Activated CD4-positive, alpha-beta memory T cell treated with anti-CD3 and anti-CD28 coated beads for 36 hours (primary cell): ENCODE data around the gene PHEX. TPM values are rescaled to one million over a fixed set of nuclear protein-coding genes. Genes with fewer than 3 reads are reported as not detected.

Experiments
- CTCF ChIA-PET: fragments of 350-600 bp; sonication (Branson Sonifier 250); formaldehyde crosslinking; loops from one replicate; lab custom pipeline; 2021; ENCODE audit warnings: antibody characterized with exemption, inconsistent platforms; lab: Charles Lee
- POLR2A ChIA-PET: fragments of 350-600 bp; sonication (Branson Sonifier 250); formaldehyde crosslinking; loops from one replicate; lab custom pipeline; 2021; ENCODE audit warnings: antibody characterized with exemption; lab: Charles Lee
- DNase-seq: peaks from one replicate; pipeline ENCODE4 v3.0.0-alpha.2; 2020
- H3K27ac Mint-ChIP-seq: one replicate; pipeline ENCODE4 v1.8.0; 2021; ENCODE audit warnings: mixed read lengths
- H3K27me3 Mint-ChIP-seq: one replicate; pipeline ENCODE4 v1.8.0; 2021; ENCODE audit warnings: mixed read lengths
- H3K36me3 Mint-ChIP-seq: one replicate; pipeline ENCODE4 v1.8.0; 2021; ENCODE audit warnings: mixed read lengths
- H3K4me1 Mint-ChIP-seq: one replicate; pipeline ENCODE4 v1.8.0; 2021; ENCODE audit warnings: low read depth, mixed read lengths
- H3K4me3 Mint-ChIP-seq: one replicate; pipeline ENCODE4 v1.8.0; 2021; ENCODE audit warnings: mild to moderate bottlenecking, mixed read lengths
- H3K9me3 Mint-ChIP-seq: one replicate; pipeline ENCODE4 v1.8.0; 2021; ENCODE audit warnings: mixed read lengths
- intact Hi-C: fragments of 100-400 bp; cut with micrococcal nuclease; formaldehyde crosslinking; loops from one replicate; pipeline ENCODE4 v1.15.1; 2023
- total RNA-seq, 2 experiments: library from RNA; stranded (reverse); gene quantifications; one replicate each; pipeline ENCODE4 v1.2.3, GENCODE V29; 2021

The PHEX gene
- total RNA-seq, 2 experiments from 2014 or later: 2.1 to 3.2 TPM

DNA sequence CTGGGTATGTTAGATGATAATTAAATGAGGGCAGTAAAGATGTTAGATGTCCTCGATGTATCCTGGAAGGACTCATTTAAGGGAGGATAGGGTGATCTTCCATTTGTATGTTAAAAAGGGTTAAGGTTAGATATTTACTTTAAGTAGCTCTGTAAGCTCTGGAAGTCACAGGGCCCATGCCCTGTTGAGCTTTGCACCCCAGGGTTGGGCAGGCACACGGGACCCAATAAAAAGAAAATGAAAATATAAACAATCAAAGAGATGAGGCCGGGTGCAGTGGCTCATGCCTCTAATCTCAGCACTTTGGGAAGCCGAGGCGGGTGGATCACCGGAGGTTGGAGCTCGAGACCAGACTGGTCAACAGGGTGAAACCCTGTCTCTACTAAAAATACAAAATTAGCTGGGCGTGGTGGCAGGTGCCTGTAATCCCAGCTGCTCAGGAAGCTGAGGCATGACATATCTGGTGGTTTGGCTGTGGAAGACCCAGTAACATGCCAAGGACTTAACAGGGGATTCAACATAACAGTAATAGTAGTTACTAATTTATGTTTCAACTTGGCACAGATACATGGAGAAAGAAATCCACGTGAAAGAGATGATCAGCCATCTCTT is 16.9 kb upstream of the PHEX start:
- ChIA-PET CTCF (no interaction called here), POLR2A (no interaction called here)
- DNase-seq: no peak
- intact Hi-C loops: no loop called here
- Mint-ChIP-seq H3K4me1 (no peaks in the 10 kb centered on the region), H3K9me3 (no peaks in the 10 kb centered on the region), H3K27ac (no peak overlapping the region), H3K4me3 (no peak overlapping the region), H3K27me3 (no peaks in the 10 kb centered on the region), H3K36me3 (no peaks in the 10 kb centered on the region)

DNA sequence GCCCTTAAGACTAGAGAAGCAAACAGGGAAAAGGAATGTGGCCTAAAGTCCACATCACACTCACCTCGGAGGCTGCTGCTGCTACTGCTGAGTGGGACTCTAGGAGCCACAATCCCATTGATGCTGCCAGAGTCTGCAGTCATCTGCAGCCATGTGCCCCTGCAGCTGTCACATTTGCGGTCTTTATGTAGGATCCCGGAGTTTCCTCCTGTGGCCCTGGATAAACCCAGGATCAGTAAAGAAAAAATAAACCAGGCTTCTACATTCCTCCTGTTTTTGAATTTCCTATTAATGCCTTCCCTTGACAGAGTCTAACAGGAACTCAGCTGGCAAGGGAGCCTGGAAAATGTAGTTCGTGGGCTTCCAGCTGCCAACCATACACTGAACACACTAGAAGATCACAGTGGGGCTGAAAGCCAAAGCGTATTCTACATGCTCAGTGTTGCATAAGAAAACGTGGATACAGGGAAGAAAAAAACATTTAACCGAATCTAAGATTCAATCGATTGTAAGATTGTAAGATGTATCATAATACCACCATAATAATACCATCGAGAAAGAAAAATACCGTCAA is 10.3 kb upstream of the PHEX start:
- H3K4me3 Mint-ChIP-seq: no peak overlapping the region
- H3K27ac Mint-ChIP-seq: no peak overlapping the region
- CTCF ChIA-PET: interaction anchor here (0.7 kb wide), 1 partner anchor 291 kb away, joined by 3 read pairs; no protein-coding TSS in a partner anchor
- H3K9me3 Mint-ChIP-seq: no peaks in the 10 kb centered on the region
- POLR2A ChIA-PET: no interaction called here
- H3K36me3 Mint-ChIP-seq: no peaks in the 10 kb centered on the region
- H3K27me3 Mint-ChIP-seq: no peaks in the 10 kb centered on the region
- no peaks in the 10 kb centered on the region for H3K4me1 Mint-ChIP-seq
- no peak for DNase-seq
- intact Hi-C loops: no loop called here

DNA sequence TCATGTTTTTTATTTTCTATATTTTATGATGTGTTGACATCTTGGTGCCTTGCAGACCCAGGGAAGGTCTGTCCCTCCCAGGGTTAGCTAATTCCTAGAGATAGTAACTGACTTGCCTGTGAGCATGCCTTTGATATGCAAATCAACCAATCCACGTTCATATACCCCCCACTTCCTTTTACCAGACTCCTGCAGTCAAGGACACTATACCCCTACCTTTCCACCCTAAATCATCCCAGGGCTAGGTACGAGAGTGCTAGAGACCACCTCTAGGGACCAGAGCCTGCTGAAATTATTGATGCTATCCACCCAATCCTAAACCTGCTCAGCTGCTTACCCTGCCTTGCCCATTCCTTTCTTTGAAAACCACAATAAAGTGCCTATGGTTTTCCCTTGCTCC is 7.5 kb upstream of the PHEX start:
- CTCF ChIA-PET: no interaction called here

DNA sequence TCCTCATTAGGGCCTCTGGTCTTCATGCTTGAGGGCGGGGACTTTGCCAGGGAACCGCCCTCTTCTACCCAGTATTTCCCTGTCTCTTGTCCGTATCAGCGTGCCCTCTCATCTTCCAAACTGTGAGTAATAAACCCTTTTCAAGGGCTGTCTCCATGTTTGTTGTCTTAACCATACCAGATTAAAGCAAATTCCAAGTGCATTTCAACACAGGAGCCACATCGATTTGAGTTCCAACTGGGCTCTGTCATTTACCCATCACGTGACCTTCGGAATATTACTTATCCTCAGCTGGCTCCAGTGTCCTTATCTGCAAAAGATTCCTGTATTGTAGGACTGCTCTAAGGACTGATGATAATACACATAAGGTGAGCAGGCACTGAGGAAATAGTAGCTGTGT is 6.4 kb upstream of the PHEX start:
- Mint-ChIP-seq H3K4me1 (peaks cover 10% of the 10 kb centered on the region), H3K27ac (no peak overlapping the region), H3K36me3 (no peaks in the 10 kb centered on the region), H3K4me3 (no peak overlapping the region), H3K9me3 (peaks cover 2% of the 10 kb centered on the region), H3K27me3 (no peaks in the 10 kb centered on the region)
- ChIA-PET POLR2A (no interaction called here), CTCF (no interaction called here)
- intact Hi-C loops: loop anchor here (5.0 kb wide), 1 partner anchor 38 kb away; no protein-coding TSS in a partner anchor
- DNase-seq: no peak

More for the DNA sequence above, 7.5 kb upstream of the PHEX start:
- Mint-ChIP-seq H3K9me3 (peaks cover 2% of the 10 kb centered on the region), H3K27me3 (no peaks in the 10 kb centered on the region), H3K4me1 (peaks cover 10% of the 10 kb centered on the region), H3K36me3 (no peaks in the 10 kb centered on the region), H3K4me3 (no peak overlapping the region), H3K27ac (no peak overlapping the region)
- intact Hi-C loops: no loop called here
- DNase-seq: no peak
- POLR2A ChIA-PET: no interaction called here

DNA sequence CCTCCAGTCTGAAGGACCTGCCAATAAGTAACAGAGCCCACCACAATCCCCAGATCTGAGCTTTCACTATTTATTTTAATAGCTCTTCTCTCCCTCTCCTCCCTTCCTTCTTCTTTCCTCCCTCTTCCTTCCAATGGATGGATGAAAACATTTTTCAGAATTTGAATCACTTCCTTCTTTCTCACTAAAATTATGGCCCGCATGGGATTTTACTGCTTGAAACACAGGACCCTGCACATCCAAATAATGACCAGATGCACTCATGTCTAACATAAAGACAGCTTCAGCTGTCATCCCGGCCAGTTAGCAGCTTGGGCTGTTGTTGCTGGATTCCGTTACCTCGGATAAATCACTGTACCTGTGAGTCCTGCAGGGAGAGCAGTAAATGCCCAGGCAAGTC is 5.4 kb upstream of the PHEX start:
- intact Hi-C loops: loop anchor here (1.0 to 5.0 kb wide), 2 partner anchors 34 to 39 kb away; no protein-coding TSS in a partner anchor
- no peak overlapping the region for H3K4me3 Mint-ChIP-seq
- H3K9me3 Mint-ChIP-seq: peaks cover 2% of the 10 kb centered on the region
- no peak for DNase-seq
- H3K27ac Mint-ChIP-seq: no peak overlapping the region
- ChIA-PET POLR2A (no interaction called here), CTCF (no interaction called here)
- H3K36me3 Mint-ChIP-seq: no peaks in the 10 kb centered on the region
- no peaks in the 10 kb centered on the region for H3K27me3 Mint-ChIP-seq
- H3K4me1 Mint-ChIP-seq: peaks cover 10% of the 10 kb centered on the region

DNA sequence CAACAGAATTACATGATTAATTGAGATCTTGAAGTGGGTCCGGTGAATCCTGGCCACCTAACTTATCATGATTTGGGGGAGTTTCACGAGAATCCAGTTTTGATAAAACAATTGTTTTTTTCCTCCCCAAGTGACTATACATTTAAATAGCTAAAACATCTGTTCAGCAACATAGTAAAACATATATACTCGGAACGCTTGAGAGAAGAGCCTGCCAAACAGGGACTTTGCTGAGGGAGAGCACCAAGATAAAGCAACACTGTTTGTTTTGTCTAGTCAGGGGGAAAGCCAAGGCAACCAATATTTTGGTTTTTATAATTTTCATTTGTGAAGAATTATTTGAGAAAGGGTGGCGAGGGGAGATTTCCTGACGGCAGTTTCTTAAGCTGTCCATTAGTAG is 381 bp downstream of the PHEX start:
- POLR2A ChIA-PET: no interaction called here
- Mint-ChIP-seq H3K27ac (no peak overlapping the region), H3K4me1 (peaks cover 12% of the 10 kb centered on the region), H3K36me3 (no peaks in the 10 kb centered on the region), H3K4me3 (no peak overlapping the region), H3K9me3 (peaks cover 1% of the 10 kb centered on the region), H3K27me3 (no peaks in the 10 kb centered on the region)
- intact Hi-C loops: no loop called here
- CTCF ChIA-PET: no interaction called here
- no peak for DNase-seq

DNA sequence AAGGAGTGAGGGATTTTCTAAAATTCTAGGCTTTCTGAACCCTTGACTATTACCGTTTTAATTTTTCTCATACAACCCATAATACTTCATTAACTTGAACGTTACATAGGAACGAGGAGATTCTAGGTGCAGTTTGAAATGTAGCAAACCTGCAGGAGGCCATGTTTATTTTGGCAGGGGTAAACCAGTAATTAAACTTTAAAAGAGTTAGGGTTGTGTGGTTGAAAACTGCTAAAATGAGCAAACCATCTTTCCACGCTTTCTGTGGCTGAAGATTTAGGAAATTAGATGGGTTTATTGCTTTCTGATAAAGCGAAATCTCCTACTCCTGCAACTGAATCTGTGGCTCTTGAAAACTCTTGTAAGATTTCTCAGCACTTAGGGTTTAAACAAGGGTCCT is 1.7 kb downstream of the PHEX start:
- H3K27ac Mint-ChIP-seq: no peak overlapping the region
- no peaks in the 10 kb centered on the region for H3K27me3 Mint-ChIP-seq
- POLR2A ChIA-PET: no interaction called here
- intact Hi-C loops: no loop called here
- no peak for DNase-seq
- CTCF ChIA-PET: no interaction called here
- H3K36me3 Mint-ChIP-seq: no peaks in the 10 kb centered on the region
- H3K4me1 Mint-ChIP-seq: peaks cover 12% of the 10 kb centered on the region
- H3K9me3 Mint-ChIP-seq: no peaks in the 10 kb centered on the region
- H3K4me3 Mint-ChIP-seq: no peak overlapping the region

DNA sequence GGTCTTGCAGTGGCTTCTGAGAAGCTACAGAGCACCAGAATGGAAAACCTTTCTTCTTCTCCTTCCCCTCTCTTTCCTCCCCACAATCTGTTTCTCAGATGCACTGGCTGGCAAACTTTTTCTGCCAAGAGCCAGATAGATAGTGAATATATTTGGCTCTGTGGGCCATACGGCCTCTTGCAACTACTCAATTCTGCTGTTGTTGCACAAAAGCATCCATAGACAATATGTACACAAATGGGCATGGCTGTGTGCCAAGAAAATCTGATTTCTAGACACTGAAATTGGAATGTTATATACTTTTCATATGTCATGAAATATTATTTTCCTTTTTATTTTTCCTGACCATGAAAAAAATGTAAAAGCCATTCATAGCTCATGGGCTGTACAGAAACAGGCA is 3.1 kb downstream of the PHEX start:
- Mint-ChIP-seq H3K27ac (no peak overlapping the region), H3K36me3 (no peaks in the 10 kb centered on the region), H3K4me1 (peaks cover 13% of the 10 kb centered on the region), H3K27me3 (no peaks in the 10 kb centered on the region), H3K9me3 (no peaks in the 10 kb centered on the region), H3K4me3 (peak overlapping the region; percentile 6)
- POLR2A ChIA-PET: no interaction called here
- CTCF ChIA-PET: no interaction called here
- intact Hi-C loops: no loop called here
- DNase-seq: no peak

DNA sequence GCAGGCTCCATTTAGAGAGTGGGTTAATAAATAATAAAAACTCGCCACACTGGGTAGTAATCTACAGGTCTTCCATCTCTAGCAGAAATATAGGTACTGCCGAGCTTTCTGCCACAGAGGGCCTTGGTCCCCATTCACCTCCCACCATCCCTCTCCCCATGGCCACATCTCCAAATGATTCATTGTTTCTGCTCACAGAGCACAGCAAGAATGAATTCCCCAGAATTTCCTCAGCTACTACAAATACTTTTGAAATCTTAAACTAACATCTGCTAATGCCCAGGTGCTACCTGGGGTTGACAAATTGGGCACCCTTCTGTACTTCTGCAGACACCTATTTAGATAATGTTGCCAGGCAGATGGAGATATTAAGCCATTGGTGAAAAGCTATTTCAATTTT is 5.1 kb downstream of the PHEX start:
- CTCF ChIA-PET: interaction anchor here (0.9 to 1.7 kb wide), 2 partner anchors 23 to 52 kb away, joined by 3 to 9 read pairs; no protein-coding TSS in a partner anchor
- DNase-seq: peak; percentile 18
- peak overlapping the region; percentile 62 for H3K27ac Mint-ChIP-seq

DNA sequence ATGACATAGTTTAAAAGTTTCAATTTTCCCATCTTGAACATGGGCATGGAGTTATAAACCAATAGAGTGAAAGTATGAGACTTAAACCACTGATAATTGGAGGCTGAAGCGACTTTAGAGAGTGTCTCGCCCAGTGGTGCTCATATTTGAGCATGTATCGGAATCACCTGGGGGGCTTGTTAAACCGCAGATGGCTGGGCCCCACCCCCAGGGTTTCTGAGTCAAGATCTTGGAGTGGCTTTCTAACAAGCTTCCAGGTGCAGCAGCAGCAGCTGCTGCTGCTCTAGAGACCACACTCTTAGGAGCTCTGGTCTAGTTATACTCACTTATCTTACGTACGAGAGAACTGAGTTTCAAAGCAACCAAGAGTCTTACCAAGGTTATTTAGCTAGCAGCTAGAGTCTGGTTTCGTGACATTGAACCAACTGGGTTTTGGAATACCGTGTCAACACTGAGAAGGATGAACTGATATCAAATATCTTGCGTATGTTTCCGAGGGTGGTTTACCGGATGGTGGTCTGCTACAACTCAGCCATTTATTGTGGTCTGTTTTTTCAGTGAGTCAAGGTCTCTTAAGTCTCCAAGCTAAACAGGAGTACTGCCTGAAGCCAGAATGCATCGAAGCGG is 5.9 kb downstream of the PHEX start:
- no peak for DNase-seq
- H3K4me1 Mint-ChIP-seq: peaks cover 16% of the 10 kb centered on the region
- H3K27ac Mint-ChIP-seq: no peak overlapping the region
- no peaks in the 10 kb centered on the region for H3K9me3 Mint-ChIP-seq
- peak overlapping the region; percentile 52 for H3K4me3 Mint-ChIP-seq
- ChIA-PET POLR2A (no interaction called here), CTCF (interaction anchor here (0.9 to 1.7 kb wide), 2 partner anchors 23 to 53 kb away, joined by 3 to 9 read pairs; no protein-coding TSS in a partner anchor)
- H3K36me3 Mint-ChIP-seq: no peaks in the 10 kb centered on the region
- no peaks in the 10 kb centered on the region for H3K27me3 Mint-ChIP-seq
- intact Hi-C loops: no loop called here

More for the DNA sequence above, 5.1 kb downstream of the PHEX start:
- intact Hi-C loops: no loop called here
- H3K4me3 Mint-ChIP-seq: no peak overlapping the region
- H3K9me3 Mint-ChIP-seq: no peaks in the 10 kb centered on the region
- POLR2A ChIA-PET: no interaction called here
- H3K36me3 Mint-ChIP-seq: no peaks in the 10 kb centered on the region
- peaks cover 17% of the 10 kb centered on the region for H3K4me1 Mint-ChIP-seq
- no peaks in the 10 kb centered on the region for H3K27me3 Mint-ChIP-seq

DNA sequence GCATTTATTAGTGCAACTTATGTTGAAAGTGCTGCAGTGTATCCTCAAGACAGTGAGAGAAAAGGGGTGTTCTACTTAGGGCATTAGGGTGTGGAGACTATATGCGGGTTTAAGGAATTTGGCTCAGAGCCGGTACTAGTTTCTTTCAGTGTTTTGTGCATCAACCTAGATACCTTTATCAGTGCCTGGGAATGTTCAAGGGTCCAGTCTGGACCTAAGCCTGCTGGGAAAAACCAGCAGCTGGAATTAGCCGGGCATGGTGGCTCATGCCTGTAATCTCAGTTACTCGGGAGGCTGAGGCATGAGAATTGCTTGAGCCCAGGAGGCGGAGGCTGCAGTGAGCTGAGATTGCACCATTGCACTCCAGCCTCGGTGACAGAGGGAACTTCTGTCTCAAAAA is 7.4 kb downstream of the PHEX start:
- H3K36me3 Mint-ChIP-seq: no peaks in the 10 kb centered on the region
- no peaks in the 10 kb centered on the region for H3K27me3 Mint-ChIP-seq
- H3K9me3 Mint-ChIP-seq: no peaks in the 10 kb centered on the region
- peak overlapping the region; percentile 28 for H3K27ac Mint-ChIP-seq
- DNase-seq: no peak
- H3K4me3 Mint-ChIP-seq: peak overlapping the region; percentile 37
- intact Hi-C loops: no loop called here
- H3K4me1 Mint-ChIP-seq: peaks cover 16% of the 10 kb centered on the region
- ChIA-PET POLR2A (no interaction called here), CTCF (no interaction called here)

DNA sequence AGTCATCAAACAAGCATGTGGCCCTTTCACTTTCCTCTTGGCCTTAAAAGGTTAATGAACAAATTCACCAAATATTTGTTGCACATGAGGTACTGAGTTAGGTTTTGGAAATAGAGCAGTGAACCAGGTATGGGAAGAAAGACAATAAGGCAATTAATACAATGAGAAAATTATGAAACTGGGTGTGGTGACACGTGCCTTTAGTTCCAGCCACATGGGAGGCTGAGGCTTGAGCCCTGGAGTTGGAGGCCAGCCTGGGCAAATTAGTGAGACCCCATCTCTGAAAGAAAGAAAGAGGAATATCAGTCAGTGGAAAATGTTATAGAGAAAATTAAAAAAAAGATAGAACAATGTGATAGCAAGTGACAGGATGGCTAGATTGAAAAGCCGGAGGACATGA is 8.1 kb downstream of the PHEX start:
- Mint-ChIP-seq H3K27me3 (no peaks in the 10 kb centered on the region), H3K36me3 (no peaks in the 10 kb centered on the region), H3K9me3 (no peaks in the 10 kb centered on the region), H3K27ac (no peak overlapping the region), H3K4me1 (peaks cover 16% of the 10 kb centered on the region), H3K4me3 (no peak overlapping the region)
- DNase-seq: no peak
- ChIA-PET CTCF (no interaction called here), POLR2A (no interaction called here)
- intact Hi-C loops: no loop called here
